ENCODE results near the gene IQSEC2.
A peak's percentile ranks its signal among the peaks of the same experiment; 100 is the strongest.

Gene IQSEC2

DNA sequence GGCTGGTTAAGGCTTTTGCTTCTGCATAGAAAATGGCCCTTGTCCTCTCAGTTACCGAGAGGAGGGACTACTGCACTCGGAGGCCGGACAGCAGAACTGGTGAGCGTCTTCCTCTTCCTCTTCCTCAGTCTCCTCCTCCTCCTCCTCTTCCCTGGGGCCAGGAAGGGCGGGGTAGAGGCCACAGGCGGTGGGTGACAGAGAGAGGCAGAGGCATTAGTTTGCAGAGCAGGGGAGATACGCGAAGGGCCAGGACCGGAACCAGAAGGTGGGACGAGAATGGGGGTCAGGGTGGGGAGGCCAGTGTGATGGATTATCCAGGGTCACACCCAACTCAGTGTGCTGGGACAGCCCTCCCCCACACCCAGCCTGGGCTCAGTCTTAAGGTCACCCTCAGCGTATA is 14.5 kb downstream of the IQSEC2 start:
- no peak for DNase-seq

DNA sequence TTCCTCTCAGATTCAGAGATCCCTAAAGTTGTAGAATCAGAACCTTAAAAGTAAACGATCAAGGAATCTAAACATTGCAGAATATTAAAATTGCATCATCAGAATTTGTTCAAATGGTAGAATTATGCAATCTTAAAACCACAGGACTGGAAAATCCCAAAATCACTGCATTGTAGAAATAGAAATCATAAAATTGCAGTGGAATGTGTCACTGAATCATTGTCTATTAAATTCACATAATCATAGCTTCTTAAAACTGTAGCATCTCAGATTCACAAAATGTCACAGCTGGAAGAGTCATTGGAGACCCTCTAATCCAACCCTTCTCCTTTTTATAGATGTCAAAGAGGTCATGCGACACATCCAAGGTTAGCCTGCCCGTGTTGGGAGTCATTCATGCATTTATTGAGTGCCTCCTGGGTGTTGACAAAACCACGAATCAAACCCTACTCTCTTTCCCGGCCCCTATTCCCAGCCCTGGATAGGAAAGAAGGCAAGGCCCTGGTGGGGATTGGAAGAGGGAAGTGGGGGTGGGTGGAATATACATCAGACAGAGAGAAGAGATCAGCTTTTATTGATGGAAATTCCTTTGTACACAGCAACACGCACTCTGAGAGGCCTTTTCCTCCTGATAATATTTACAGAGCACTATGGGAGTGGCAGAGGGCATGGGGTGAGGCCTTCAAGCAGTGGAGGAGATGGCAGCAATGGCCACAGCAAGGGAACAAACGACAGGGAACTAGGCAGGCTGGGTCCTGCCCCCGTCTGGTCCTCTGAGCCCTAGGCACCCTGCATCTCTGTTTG is 15.4 kb downstream of the IQSEC2 start:
- peak; percentile 1 for DNase-seq

DNA sequence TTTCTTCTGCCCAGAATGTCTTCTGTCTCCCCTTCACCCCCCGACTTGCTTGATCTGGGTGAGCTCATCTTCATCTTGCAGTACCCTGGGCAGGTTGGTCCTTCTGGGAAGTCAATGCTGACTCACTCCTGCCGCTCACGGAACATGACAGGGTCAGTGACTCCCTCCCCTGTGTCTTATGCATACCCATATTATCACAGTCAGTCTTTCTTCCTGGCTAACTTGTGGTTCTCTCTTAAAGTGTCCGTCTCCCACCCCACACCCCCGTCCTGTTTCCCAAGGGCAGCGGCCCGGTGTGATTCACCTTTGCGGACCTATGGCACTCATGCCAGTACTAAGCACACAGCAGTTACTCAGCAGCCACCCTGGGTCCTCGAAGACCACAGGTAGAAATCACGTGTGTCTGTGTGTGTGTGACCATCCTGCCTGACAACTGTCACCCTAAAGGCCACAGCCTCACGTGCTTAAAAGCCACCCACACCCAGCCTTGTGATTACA is 17.7 kb downstream of the IQSEC2 start:
- peak; percentile 7 for DNase-seq

DNA sequence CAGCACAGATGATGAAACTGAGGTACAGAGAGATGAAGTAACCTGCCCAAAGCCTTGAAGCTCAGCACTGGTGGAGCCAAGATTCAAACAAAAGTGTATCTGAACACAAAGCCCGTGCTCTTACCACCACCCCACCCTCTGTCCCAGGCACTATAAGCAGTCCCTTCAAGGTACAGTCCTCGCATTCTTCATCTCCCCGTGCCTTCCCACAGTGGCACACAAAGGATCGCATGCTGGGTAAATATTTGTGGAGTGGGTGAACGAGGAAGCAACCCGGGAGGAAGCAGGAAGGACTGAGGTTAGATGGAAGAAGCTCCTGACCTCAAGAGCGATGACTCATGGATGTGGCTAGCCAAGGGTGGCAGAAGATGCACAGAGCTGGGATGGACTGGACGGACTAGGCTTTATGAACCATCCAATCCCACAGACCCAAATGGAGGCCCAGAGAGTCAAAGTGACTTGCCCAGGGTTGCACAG is 18.4 kb downstream of the IQSEC2 start:
- no peak for DNase-seq

DNA sequence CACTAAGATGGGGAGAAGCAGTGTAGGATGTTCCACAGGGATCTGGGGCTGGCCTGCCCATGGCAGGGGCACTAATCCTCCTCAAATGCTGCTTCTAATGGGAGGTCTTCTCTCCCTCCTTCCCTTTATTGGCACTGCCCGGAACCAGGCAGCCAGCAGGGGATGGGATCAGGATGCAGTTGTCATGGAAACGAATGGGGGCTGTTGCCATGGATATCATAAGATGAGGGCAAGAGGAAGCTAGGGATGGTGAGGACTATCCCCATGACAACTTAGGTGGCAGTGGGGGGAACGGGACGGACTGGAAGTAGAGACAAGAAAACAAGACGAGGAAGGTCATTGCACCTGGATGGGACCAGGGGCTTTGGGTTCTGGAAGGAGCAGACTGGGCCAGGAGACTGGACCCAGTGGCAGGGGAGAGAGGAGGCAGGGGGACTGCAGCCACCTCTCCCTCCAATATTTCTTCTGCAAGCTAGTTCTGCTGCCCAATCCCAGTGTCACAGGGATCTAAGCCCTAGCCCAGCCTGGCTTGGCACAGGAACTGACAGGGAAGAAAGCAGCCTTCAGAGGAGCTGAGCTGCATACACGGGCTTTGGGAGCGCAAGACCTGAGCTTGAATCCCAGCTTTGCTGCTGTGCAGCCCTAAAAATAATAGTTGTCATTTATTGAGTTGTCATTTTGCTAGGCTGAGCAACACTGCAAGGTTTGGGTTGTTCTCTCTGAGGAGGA is 19.0 kb downstream of the IQSEC2 start:
- DNase-seq = no peak

DNA sequence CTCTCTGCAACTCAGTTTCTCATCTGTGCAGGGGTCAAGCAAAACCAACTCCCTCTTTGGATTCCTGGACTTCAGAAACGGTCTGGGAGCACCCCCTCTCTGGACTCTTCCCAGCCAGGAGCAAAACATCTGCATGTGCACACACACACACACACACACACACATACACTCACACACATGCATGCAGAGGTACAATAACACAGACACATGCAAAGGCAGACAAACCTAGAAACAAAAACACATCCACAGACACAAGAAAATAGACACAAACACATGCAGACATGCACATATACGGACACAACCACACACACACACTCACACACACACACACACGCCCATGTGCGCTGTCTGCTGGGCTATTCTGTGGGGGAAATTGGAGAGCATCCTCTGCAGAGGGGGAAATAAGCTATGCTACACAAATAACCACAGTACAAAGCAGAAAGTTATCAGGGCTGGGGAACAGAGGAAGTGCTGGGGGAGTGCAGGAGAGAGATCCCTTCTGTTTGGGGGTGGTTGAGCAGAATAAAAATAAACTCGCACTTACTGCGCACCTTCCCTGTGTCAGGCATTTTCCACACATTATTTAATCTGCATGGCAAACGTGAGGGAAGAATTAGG is 19.9 kb downstream of the IQSEC2 start:
- DNase-seq = no peak

DNA sequence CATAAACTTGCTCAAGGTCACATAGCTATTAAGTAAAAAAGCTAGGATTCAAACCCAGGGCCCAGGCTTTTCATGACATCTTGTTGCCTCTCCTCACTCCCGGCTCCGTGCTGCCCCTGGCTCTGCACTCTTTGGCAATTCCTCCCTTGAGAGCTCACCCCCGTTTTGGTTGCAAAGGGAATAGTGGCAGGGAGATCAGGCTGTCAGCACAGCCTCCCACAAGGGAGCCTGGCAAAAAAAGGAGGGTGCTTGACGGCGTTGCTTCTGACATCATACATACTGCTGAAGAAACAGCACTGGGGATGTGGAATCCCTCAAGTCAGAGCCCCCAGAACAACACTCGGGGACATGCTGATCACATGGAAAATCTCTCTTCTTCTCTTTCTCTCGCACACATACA is 20.5 kb downstream of the IQSEC2 start:
- DNase-seq = no peak

DNA sequence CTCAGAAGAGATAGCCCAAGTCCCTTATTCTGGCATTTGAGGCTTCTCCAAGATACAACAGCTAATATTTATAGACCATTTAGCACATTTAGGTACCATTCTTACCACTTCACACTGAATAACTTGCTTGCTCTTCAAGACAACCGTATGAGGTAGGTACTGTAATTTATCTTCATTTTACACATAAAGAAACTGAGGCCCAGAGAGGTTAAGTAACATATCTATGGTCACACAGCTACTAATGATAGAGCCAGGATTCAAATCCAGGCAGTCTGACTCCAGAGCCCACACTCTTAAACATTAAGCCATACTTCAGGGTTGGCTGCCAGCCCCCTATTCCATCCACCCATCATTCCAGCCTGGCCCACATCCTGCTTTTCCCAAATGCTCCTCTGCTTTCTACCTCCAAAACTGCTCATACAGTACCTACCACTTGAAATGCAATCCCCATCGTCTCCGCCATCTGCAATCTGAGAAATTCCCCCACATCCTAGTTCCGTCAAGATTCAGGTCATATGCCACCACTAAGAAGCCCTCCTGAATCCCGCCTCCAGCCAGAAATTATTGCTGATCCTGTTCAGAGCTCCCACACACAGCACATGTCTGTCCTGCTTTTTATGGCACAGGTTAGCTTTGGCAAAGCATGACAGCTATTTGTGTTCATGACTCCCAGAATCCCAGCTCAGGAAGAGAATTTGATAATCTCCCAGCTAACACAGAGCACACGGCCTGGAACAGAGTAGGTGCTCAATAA is 23.5 kb downstream of the IQSEC2 start:
- no peak for DNase-seq

DNA sequence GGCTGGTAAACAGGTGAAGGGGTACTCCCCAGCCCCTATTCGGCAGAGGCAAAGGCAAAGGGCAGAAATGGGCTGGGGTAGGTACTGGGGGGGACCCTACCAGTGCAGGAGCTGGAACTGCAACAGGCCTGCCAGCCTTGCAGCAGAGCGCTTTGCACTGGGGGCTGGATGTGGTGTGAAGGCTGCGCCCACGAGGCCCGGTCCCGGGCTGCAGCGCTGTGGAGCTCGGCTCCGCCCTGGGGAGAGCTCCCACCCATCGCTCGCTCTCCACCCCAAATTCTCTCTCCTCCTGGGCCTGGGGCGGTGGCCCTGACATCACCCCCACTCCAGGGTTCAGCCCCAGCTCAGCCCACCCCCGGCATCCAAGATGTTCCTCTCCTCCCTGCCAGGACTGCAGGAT is 24.2 kb downstream of the IQSEC2 start:
- DNase-seq = no peak

DNA sequence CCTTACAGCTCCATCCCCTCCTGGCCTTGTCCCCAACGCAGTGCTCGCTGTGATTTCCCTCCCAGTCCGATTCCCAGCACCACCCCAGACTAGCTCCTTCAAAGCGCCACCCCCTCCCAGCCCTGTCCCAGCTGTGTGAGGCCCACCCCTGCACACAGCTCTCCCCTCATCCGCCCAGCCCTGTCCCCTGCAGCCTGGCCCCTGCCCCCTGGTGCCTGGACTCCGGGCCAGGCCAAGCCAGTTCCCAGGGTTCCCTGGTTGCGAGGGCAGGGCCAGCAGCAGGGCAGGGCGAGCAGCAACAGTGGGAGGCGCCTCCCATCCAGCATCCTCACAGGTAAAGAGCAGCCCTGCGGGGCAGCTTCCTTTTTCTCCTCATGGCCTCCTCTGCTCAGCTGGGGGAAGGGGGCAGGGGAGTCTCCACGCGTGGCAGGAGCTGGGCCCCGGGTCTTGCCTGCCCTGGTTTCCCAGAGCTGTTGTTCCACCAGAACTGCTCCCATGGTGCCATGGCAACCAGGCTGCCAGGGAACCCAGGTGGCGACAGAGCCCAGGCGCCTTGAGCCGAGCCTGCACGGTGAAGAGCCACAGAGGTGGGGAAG is 24.8 kb downstream of the IQSEC2 start:
- no peak for DNase-seq

DNA sequence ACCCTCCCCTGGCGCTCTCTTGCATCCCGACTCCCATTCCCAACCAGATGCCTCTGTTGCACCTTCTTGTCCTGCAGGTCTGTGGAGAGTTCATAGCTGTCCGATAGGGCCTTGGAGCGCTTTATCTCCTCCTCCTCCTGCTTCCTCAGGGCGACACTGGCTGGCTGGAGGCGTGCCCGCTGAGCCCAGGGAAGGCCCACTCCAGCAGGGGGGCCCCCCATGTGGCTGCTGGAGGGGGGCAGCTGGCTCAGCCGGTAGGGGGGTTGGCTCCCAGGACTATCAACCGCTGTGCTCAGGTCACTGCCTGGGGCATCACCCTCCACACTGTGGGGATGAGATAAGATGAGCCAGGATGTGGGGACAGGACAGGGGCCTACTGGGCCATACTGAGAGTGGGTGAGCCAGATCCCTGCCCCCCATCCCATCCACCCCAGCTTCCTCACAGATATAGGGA is 25.6 kb downstream of the IQSEC2 start:
- DNase-seq = no peak

DNA sequence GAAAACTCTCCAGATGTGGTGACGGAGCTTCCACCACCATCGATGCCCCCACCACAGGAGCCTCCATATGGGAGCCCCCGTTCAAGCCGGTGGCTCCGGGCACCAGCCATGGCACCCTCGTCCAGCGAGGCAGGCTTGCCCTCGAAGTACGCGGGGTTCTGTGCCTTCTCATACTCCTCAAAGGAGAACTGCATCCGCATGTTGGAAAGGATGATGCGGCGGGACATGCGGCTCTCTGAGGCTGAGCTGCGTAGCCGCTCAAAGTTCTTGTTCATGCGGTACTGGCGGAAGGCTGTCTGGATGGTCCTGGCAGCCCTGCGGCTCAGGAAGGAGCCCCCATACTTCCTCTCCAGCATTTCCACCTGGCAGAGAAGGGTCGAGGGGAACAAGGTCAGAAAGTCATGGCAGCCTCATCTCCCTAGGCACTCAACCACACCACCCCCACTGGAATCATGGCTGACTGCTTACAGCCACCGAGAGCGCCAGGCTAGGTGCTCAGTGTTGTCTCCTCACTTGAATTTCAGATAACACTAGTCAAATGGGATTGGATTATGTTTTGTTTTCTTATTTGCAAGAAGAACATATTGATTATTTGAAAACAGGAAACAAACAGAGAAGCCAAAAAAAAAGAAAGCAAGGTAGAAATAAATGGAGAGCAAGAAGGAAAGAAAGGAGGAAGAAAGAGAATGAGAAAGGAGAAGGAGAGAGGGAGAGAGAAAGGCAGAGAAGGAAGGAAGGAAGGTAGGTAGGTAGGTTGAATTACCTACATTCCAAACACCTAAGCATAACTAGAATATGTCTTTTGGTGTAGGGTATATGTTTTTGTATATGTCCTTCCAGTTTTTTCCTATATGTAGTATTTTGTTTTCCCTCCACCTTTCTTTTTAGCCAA is 26.6 kb downstream of the IQSEC2 start:
- no peak for DNase-seq

DNA sequence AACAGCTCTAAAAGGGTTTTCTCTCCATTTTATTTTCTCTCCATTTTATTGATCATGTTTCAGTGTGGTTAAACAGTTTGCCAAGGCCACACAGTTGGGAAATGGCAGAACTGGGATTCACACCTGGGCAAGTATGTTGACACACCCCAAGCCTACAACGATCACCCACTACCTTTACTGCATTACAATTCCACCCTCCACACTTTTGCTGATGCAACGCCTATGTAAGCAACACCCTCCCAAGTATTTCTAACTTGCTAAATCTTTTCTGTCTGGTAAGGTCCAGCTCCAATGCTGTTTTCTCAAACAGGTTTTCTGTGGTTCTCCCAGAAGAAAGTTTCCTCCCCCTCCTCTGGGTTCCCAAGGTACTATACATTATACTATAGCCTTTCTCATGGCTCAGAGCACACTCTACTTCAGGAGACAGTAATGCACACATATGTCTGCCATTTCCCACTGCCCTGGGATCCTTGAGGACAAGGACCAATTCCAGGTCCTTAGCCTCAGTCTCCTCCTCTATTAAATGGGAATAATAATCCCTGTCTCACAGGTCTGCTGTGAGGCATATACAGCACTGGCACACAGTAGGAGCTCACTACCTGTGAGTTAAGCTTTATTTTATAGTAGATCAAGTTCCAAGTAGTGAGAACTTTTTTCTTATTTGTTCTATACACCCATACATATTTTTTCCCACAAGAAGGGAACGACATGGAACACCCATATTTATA is 27.9 kb downstream of the IQSEC2 start:
- DNase-seq = no peak

DNA sequence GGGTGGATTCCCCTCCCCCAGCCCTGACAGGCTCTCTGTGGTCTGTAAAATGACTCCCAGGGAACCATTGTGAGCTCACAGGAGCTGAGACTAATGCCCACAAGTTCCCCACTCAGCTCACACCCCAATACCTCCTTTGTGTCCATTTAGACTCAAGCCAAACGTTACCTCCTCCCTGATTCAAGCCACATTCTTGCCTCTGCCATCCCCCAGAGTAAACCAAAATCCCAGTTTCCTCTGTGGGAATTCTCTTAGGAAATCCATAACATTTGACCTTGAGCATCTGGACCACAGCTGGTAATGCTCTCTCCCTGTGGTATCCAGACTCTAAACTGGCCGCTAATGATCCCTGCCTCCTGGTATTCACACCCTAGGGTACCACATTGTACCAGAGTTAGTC is 30.1 kb downstream of the IQSEC2 start:
- DNase-seq = no peak

DNA sequence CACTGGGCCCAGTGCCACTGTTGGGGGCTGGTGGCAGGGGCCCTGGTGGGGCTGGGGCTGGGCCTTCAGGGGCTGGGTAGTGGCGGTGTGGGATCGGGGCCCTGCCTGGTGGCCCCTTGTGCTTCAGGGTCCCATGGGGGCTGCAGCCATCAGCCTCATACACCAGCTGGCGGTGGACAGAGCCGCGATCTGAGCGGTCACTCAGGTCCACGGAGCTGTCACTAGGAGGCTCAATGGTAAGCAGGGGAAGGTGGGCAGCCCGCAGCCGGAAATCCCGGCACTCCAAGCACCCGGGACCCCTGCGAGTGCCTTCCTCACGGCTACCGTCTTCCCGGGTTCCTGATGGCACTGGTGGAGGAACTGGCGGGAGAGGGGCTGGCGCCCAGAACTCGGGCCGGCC is 30.8 kb downstream of the IQSEC2 start:
- DNase-seq = no peak

DNA sequence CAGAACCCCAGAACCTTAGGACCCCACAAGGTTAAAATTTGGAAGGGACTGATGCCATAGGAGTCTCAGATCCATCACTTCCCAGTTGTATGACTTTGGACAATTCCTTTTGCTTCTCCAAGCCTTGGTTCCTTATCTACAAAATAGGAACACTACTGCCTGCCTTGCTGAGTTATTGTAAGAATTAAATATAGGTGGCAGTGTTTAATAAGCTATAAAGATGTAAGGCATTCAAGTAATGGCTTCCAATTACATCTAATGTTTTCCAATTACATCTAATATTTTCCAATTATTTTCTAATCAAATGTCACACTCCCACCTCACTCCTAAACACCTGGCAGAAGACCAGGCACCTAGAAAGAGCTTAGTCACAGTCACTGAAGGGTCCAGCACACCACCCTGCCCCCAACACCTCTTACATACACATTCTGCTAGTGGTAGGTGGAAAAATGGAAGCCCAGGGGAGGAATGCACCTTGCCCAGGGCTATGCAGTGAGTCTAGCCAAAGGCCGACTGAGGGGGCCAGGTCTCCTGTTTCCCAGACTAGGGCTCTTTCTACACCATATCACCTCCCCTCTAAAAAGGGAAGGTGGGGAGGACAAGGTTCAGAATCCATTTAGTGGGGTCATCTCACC is 31.9 kb downstream of the IQSEC2 start:
- no peak for DNase-seq

DNA sequence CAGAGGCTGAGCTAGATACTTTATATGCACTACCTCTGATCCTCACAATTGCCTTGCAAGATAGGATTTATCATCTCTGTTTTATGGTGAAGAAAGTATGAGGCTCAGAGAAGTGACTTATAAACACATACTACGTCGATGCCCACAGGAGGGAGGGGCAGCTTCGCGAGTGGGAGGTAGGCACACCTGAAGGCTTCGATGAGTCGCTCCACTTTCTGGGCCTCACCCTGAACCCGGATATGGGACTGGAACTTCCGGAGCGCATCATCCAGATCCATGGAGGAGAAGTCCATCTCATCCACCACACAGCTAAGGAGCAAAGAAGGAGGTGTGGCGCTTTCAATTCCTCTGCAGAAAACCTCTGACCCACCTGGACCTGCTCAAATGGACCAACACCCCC is 33.5 kb downstream of the IQSEC2 start:
- DNase-seq = no peak

DNA sequence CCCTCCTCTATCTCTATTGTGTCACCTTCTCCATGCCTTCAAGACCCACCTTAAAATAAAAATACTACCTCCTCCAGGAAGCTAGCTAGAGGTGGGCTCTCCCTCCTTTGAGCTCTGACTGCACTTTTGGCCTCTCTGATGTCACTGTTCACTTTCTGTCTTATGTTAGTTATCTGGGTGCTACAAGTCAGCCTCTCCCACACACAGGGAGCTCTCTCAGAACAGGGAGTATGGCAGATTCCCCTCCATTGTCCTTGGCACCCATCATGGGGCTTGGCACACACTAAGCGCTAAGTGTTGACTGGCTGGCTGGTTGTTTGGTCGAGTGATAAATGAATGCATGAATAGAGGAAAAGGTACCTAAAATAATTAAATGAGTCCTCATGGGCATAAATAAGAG is 35.2 kb downstream of the IQSEC2 start:
- DNase-seq = no peak

DNA sequence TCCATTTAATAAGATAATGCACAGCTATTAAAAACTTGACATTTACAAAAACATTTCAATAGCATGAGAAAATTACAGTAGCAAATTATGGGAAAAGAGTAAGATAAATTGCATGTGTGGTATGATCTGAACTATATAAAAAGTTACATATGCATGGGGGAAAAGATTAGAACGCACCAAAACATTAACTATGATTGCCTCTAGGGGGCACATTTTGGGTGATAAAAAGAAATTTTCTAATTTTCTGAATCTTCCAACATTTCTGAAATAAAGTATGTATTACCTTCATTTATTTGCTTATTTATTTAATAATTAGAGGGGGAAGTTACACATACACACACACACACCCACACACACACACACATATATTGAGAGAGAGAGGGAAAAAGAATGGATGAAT is 36.8 kb downstream of the IQSEC2 start:
- DNase-seq = no peak

DNA sequence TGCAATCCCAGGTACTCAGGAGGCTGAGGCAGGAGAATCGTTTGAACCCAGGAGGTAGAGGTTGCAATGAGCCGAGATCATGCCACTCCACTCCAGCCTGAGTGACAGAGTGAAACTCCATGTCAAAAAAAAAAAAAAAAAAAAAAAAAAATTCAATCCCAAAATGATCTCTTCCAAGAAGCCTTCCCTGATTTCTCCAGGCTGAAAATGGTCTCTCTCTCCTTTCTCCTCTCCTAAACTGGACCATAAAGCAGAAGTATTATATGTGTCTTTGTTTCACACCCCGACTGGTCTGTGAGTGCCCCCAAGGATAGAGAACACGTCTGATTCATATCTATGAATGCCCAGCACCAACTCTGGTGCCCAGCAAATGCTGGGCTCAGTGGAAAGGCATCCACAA is 39.1 kb downstream of the IQSEC2 start:
- no peak for DNase-seq

All from amniotic stem cell (primary cell).